GM19023 (cell line): Measurements from ENCODE around the gene HS1BP3.

Experiments
- ATAC-seq: cut with Tn5 transposase; IDR thresholded peaks from one replicate; pipeline ENCODE4 v1.9.1; 2021; ENCODE audit warnings: mild to moderate bottlenecking, moderate library complexity; ENCODE audit not compliant: unreplicated experiment

Gene HS1BP3

DNA sequence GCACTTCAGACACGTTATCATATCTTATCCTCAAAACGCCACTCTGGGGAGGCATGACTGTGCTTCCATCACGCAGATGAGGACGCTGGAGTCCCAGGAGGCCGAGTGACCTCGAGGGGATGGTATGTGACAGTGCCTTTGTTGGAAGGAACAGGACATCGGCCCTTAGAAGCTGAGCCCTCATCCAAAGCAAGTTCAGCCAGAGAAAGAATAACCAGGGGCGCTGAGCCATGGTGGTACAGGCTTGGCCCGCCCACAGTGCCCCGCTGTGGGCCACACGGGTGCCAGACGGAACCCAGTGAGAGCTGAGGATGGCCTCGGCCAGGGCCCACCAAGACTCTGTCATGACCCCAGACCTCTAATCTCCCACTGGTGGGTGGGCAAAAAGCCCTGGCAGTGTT, 31.3 kb downstream of the HS1BP3 start:
- no peak for ATAC-seq

DNA sequence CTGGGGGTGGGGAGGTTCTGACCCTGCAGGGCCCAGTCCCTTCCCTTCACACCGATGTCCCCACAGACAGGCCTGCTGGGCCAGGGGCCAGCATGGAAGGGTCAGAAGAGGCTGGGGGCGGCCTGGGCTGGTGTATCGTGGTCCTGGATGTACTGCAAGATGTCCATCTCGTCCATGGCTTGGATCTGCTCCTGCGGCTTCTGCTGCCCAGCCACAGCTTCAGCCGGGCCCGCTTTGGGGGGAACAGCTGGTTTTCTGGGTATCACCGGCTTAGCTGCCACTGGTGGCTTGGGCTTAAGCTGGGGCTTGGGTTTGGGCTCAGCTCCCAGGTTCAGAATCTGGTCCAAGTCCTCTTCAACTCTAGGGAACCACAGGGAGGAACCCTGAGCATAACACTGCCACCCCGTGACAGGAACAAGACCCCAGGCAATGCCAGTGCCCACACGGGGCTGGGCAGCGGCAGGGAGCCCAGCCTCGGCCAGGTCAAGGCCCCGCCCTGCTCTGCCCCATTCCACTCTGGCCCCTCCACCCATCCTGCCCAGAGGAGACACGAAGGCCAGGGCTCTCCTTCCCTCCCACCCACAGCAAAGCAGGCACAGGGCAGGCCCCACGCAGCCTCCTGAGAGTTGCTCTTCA, 31.9 kb downstream of the HS1BP3 start:
- no peak for ATAC-seq

DNA sequence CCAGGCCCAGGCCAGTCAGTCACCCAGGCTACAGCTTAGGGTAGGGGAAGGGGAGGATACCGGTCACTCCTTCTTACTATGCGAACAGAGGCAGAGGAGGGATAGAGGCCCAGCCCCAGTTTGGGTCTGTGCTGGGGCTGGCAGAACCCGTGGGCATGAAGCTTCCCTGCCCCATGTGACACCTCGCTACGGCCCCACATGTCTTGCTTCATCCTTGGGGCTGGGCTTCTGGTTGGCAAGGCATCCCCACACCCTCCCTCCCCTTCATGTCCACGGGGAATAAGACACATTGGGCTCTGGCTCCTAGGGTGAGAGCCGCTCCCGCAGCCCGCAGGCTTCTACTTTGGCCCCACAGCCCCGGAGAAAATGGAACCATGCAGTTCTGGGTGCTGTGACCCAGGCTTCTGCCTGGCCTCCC, 32.4 kb downstream of the HS1BP3 start:
- ATAC-seq: no peak

DNA sequence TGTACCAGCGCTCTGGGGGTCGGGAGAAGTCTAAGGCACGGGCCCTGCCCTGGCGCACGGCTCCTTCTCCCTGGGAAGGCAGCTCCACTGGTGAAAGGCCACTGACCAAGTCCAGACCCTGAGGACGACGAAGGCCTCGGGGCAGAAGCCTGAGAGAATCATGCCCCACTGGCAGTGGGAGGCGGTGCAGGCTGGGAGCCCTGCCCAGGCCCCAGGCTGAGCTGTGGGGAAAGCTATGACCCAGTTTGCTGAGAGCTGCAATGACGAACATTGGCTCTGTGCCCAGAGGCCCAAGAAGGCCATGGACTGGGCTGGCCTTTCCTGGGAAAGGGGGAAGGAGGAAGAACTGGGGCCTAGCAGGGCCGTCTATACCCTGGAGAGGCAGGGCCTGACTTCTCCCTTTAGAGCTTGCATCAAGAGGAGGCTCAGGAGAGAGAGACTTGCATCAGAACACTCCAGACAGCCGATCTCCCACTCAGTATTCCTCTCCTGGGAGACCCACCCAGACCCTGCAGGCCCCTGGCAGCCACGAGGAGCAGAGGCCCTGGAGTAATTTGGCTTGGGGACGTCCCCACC, 32.9 kb downstream of the HS1BP3 start:
- ATAC-seq: no peak

DNA sequence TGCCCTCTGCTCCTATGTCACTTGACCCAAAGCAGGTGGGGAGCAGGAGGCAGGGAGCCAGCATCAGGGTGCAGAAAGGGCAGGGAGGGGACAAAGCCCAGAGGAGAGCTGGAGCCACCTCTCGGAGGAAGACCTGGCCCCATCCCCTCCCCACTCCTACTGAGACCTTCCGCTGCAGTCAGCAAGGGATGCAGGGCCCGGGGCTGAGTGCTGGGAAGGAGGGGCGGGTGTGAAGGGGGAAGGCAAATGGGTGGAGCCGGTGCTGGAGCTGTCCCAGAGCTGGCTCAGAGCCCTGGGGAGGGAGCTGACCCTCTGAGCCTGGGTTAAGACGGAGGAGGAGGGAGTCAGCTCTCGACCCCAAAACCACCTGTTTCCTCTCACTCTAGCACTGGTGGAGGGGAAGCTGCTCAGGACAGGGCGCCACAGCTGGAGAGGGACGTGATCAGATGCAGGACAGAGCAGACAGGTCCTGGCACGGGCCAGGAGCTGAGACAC, 33.8 kb downstream of the HS1BP3 start:
- no peak for ATAC-seq

DNA sequence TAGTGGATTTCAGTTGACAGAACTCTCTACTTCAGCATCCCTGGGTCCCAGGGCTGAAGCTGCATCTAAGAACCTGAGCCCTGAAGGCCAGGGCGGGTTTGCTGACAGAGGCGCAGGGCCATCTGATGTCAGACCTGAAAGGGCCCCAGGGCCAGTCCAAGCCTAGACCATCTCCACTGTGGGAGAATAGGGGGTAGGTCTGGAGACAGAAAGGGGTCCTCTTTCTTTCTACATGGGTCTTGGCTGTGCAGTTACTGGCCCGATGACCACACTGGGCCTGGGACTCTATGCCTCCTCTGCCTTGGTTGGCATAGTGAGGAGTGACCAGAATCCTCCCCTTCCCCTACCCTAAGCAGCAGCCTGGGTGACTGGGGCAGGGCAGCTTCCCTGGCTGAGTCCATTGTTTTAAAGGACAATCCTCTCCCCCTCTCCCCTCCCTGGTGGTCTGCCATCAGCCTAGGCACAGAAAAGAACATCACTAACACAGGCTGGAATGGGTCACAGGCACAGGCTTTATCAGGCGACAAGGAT, 34.5 kb downstream of the HS1BP3 start:
- ATAC-seq: no peak

DNA sequence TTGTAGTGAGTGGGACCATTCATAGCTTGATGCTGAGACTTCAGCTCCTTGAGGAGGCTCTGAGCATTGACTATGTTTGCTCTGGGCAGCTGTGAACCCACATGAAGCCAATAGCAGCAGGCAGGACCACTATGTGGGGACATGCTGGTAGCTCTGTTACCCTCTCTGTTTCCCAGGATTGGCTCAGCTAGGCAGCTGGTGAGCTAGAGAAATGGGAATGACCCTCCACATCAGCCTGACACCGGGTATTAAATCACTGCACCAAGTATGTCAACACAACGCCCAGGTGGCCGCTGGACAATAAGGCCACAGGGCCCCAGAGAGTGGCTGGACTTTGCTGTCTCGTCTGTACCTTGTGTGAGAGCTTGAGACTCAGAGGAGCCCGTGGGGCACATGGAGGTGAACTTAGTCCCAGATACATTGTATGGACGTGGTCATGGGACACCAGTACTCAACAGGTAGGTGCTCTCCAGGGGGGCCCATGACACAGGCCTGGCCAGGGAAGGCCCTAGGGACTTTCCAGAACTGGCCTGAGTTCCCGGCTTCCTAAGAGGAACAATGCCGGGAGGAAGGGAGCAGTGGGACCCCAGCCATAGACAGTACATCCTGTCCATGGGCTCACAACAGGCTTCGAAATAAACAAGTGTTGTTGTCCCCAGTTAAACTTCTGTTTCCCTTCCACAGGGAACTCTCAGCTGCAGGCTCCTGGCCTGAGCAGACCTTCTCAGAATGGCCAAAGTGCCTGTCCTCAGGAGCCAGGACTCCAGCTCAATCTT, 35.2 kb downstream of the HS1BP3 start:
- no peak for ATAC-seq

DNA sequence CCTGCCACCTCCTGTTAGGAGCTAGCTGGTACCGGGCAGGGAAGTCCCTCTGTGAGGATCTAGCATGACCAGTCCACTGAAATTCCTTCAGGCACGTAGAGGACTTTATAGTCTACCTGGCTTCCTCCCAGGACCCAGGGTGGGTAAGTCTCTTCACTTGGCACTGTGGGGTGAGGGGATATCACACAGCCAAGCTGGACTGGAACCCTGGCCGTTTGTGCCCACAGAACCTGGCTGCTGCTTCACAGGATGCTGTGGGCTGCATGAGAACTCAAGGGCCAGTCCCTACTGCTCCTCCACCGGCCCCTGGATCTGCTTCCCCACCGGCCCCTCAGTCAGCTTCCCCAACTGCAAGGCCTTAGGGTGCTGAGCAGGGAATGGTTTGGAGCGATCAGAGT, 35.8 kb downstream of the HS1BP3 start:
- no peak for ATAC-seq

DNA sequence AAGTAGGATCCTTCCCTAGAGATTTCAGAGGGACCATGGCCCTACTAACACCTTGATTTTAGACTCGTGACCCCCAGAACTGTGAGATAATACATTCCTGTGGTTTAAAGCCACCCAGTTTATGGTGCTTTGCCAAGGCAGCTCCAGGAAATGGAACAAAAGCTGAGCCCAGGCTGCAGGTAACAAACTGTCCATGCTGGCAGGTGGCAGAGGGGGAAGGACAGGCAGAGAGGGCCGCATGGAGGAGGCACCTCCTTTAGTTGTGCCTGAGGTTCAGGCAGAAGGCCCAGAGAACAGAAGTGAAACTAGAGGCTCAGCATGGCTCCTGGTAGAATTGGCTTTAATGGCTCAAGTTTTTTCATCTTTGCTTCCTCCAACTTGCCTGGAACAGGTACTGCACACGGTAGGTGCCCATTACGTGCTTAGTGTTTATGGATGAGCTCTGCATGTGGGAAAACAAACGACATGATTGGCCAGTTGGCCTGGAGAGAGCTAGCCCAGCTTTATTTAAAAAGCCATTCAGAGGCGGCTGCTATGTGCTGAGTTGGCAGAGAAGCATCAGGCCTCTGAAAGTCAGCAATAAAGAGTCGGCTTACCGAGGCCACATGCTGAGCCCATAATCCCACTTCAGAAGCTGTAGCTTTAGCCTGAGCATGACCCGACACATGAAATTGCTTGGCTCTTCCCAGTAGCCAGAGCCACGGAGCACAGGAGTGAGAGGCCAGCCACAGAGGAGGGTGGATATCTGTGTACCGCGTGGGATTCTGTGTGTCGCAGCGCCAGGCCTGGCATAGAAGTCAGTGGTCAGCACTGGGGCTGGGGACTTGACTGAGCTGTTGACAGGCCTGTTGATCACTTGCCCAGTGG, 36.5 kb downstream of the HS1BP3 start:
- ATAC-seq: no peak

DNA sequence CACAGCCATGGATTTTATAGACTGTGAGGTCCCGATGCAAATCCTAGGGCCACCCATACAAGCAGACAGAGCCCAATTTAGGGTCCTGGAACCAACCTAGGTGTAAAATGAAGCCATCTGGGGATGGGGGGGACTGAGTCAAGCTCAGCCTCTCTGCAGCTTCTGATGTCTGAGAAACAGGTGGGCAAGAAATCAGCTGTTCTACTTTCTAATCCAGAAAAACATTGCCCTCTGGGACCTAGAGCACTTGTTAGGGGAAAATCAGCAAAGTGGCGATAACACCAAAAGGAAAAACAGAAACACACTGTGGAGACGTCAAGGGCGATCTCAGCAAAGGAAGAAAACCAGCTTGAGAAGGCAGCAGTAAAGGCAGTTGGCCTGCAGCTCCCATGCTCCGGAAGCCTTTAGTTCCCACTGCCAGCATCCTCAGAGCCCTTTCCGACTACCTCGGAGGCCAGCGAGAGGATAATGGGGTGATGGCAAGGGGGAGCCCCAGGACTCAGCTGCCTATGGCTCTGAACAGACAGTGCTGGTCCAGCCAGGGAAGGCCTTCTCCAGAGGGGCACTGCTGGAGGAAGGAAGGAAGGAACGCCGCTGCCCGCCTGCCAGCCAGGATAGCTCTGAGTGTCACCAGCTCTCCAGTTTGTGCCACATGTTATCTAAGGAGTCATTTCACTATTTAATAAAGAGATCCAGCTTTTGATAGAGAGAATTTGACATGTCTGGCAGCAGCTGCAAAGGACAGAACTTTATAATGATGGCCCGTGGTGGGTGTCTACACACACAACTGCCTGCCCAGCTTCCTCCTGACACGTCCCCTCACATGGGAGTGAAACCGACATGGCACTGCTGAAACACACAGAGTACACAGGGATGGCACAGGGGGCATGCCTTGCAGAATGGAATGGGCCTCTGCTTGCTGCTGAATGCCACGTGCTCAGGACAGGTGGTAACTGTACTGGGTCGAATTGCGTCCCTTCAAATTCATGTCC, 37.7 kb downstream of the HS1BP3 start:
- ATAC-seq: no peak

DNA sequence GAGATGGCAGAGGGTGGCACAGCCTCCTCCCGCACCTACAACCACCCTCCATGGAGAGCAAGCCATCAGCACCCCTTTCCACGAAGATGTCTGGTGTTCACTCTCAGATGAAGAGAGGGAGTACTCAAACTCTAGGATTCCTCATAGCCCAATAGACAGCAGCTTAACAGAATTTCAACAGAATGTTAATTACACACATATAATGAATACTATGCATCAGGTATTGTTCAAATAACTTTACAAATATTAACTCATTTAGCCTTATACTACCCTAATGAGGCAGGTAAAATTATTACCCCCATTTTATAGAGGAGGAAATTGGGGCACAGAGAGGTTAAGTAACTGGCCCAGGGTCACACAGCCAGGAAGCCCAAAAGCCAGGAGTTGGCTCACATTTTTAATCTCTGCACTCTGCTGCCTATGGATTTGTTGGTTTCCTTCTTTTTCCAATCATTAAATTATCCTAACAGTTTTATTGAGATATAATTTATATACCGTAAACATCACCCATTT, 39.0 kb downstream of the HS1BP3 start:
- ATAC-seq: no peak

DNA sequence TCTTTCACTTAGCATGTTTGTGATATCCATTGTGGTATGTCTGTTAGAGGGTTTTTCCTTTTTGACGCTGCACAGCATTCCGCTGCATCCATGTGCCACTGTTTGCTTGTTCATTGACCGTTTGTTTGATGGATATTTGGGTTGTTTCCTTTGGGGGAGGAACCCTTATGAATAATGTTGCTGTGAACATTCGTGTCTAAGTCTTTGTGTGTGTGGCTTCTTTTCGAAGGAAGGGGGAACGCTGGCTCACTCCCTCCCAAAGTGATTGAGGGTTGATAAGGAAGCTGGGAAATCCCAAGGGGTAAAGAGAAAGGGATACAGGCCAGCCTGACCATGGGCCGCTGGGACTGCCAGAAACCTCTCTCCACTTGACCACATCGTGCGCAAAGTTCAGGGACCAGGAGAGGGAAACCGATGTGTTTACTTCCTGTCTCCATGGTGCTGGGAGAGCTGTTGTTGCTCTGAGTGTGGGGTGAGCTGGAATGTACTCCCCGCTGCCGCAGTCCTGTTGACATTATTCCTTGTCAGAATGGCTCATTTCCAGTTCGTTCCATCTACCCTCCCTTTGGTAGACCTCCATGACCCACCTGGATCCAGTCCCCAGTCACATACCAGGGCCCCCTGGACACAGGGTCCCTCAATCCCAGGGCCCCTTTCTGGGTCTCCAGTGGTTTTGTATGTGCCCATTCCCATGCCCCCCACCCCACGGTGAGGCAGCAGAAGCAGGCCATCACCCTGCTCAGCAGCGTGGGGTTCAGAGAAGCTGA, 39.6 kb downstream of the HS1BP3 start:
- ATAC-seq: no peak

DNA sequence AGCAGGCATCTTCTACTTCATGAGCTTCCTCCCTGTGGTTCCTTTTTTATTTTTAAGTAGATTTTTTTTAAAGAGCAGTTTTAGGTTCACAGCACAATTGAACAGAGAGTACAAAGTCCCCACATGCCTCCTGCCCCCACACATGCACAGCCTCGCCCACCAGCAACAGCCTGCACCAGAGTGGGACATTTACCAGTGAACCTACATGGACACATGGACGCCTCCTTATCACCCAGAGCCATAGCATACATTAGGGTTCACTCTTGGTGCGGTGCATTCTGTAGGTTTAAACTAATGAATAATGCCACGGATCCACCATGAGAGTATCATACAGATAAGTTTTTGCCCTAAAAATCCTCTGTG, 40.9 kb downstream of the HS1BP3 start:
- ATAC-seq: no peak

DNA sequence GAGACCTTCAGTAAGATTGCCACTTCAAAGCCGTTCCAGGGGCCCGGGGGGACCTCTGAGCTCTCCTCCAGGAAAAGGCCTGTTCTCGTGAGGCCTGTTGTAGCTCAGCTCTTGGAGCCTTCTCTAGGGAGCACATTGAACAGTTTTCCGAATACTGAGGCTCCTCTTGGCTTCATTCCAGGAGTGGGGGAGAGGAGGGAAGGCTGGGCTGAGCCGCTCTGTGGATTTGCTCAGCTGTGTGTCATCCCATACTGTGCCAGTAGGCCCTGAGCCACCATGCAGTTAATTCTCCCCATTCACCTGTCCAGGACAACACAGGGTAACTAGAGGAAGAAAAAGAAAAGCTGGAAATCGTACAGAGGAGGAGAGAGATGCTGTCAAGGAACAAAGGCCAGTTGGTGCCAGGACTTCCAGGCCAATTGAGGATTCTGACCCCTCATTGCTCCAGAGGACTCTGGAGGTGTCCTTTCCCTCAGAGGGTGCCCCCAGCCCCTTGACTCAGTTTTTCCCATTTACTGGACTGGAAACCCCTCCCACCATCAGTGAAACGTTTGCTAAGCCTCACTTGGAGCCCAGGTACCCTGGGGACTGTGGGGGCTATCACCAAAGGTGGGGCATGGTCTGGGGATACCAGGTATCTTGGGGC, 41.4 kb downstream of the HS1BP3 start:
- ATAC-seq: no peak

DNA sequence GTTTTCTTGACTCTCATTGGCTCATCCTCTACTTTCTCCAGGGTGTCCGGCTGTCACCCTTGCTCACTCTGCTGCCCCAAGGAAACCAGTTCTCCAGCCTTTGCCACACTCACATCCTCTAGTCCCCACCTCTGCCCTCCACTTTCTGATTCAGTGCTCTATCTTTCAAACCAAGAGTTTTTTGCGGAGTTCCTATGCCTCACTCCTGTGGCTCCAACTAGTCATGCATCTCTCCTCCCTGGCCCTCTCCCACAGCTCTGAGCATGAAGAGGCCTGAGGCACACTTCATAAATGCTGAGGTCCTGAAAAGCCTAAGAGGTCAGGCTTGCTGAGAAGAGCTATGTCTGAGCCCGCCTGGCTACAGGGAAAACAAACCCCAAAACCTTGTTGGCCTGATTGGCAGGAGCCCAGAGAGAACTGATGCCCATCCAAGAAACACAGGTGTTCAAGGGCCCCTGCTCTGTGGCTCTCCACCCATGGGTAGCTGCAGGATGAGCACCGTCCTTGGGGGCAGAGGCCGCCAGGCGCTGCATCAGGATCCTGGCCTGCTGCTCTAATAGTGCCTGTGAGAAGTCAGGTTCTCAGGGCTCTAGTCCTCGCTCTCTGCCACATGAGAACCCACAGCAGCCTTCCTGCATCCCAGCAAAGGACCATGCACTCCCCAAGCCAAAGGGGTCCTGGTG, 42.1 kb downstream of the HS1BP3 start:
- no peak for ATAC-seq

DNA sequence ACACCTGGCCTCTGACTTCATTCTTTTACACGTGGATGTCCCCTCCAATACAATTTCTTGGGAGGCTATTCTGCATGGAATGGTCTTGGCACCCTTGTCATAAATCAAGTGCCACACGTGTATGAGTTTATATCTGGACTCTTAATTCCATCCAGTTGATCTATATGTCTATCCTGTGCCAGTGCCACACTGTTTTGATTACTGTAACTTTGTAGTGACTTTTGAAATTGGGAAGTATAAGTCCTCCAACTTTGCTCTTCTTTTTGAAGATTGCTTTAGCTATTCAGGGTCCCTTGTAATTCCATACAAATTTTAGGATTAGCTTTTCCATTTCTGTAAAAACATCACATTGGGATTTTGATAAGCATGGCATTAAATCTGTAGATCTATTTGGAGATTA, 43.5 kb downstream of the HS1BP3 start:
- ATAC-seq: no peak

DNA sequence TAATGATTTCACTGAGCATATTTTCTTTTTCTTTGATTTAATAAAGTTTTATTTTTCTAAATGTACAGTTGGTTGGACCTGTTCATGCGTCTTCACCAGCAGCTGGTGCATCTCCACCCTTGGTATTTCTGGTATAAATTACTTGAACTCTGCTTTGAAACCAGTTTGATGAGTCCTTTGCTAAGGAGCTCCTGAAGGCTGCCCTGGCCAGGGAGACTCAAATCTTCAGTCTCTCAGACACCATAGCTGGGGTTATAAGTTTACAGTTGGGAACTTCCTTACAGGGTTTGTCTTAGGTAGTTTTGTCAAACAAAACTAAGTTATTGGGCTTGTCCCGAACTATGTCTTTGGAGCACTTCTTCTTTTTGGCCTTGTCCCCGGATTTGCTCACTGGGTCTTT, 44.7 kb downstream of the HS1BP3 start:
- ATAC-seq: no peak

DNA sequence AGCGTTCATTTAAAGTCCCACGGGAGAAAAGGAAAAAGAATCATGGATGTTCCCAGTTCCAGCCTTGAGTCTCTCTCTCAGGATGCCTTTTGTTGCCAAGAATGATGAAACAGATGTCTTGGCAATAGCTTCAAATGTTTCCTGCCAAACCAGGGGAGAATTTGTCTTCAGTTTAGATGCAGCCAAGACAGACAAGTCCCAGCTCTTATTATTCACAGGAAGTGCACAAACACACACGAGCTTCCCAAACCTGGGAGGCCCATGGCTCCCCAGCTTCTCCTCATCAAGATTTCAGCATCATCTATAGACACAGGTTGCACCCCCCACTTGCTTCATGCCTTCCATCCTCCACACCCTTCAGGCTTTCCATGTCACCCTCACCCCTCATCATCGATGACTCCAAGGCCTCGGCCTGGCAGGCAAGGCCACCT, 45.9 kb downstream of the HS1BP3 start:
- ATAC-seq: no peak
